Progenitor cell of endocrine pancreas (in vitro differentiated cells): ENCODE data around the gene ARID1B. TPM values are rescaled to one million over a fixed set of nuclear protein-coding genes. Genes with fewer than 3 reads are reported as not detected.
A peak's percentile ranks its signal among the peaks of the same experiment; 100 is the strongest.

Experiments used
- DNase-seq: peaks from one replicate; pipeline ENCODE4 v3.0.0; 2021; ENCODE audit warnings: low spot score; ENCODE audit not compliant: unreplicated experiment
- H3K27ac Mint-ChIP-seq: 2 replicates; pipeline ENCODE4 v1.8.0; 2021; ENCODE audit warnings: mild to moderate bottlenecking, moderate library complexity, mixed read lengths
- H3K27me3 Mint-ChIP-seq: 2 replicates; pipeline ENCODE4 v1.8.0; 2021; ENCODE audit warnings: mixed read lengths
- H3K36me3 Mint-ChIP-seq: 2 replicates; pipeline ENCODE4 v1.8.0; 2022; ENCODE audit warnings: mixed read lengths; ENCODE audit not compliant: insufficient read depth
- H3K4me1 Mint-ChIP-seq: 2 replicates; pipeline ENCODE4 v1.8.0; 2021; ENCODE audit warnings: low read depth, mixed read lengths
- H3K4me3 Mint-ChIP-seq: 2 replicates; pipeline ENCODE4 v1.8.0; 2021; ENCODE audit warnings: low read depth, mild to moderate bottlenecking, moderate library complexity, mixed read lengths
- H3K9me3 Mint-ChIP-seq: 2 replicates; pipeline ENCODE4 v1.8.0; 2021; ENCODE audit warnings: low read depth, mixed read lengths
- CTCF ChIP-seq: fragments of 200-600 bp; sonication (generic); IDR thresholded peaks from one replicate; pipeline ENCODE4 v1.5.0; 2021; ENCODE audit warnings: antibody characterized with exemption, mild to moderate bottlenecking; ENCODE audit not compliant: unreplicated experiment
- total RNA-seq: library from RNA; stranded (reverse); gene quantifications from 2 replicates; pipeline ENCODE4 v1.2.1, GENCODE V29; 2021

Gene ARID1B
- total RNA-seq, 1 donor from 2014 or later: 152 TPM

- H3K4me1 Mint-ChIP-seq: peaks cover 3% of the 10 kb centered on the region
- no peak for DNase-seq
- no peak for TF ChIP-seq CTCF
- H3K36me3 Mint-ChIP-seq: no peaks in the 10 kb centered on the region
- H3K9me3 Mint-ChIP-seq: no peaks in the 10 kb centered on the region
- H3K27me3 Mint-ChIP-seq: peaks cover 3% of the 10 kb centered on the region
- H3K4me3 Mint-ChIP-seq: no peak overlapping the region
- no peak overlapping the region for H3K27ac Mint-ChIP-seq
Observed at GRCh38 chr6:156767603-156768467, 9.3 kb upstream of the ARID1B start.

GRCh38 chr6:156771047-156771446 is 6.1 kb upstream of the ARID1B start:
- H3K27ac Mint-ChIP-seq: no peak overlapping the region
- peaks cover 32% of the 10 kb centered on the region for H3K4me1 Mint-ChIP-seq
- no peaks in the 10 kb centered on the region for H3K27me3 Mint-ChIP-seq
- no peaks in the 10 kb centered on the region for H3K9me3 Mint-ChIP-seq
- DNase-seq: no peak
- no peaks in the 10 kb centered on the region for H3K36me3 Mint-ChIP-seq
- H3K4me3 Mint-ChIP-seq: no peak overlapping the region
- no peak for TF ChIP-seq CTCF

GRCh38 chr6:156771761-156772160 is 5.4 kb upstream of the ARID1B start:
- Mint-ChIP-seq H3K36me3 (no peaks in the 10 kb centered on the region), H3K9me3 (no peaks in the 10 kb centered on the region), H3K27me3 (no peaks in the 10 kb centered on the region), H3K4me1 (peaks cover 37% of the 10 kb centered on the region), H3K27ac (no peak overlapping the region), H3K4me3 (no peak overlapping the region)
- DNase-seq: no peak
- no peak for TF ChIP-seq CTCF

- Mint-ChIP-seq H3K9me3 (no peaks in the 10 kb centered on the region), H3K27ac (no peak overlapping the region), H3K27me3 (no peaks in the 10 kb centered on the region), H3K36me3 (no peaks in the 10 kb centered on the region), H3K4me3 (no peak overlapping the region), H3K4me1 (peaks cover 38% of the 10 kb centered on the region)
- no peak for DNase-seq
- no peak for TF ChIP-seq CTCF
Observed at GRCh38 chr6:156773476-156773875, 3.7 kb upstream of the ARID1B start.

GRCh38 chr6:156773935-156774852 is 3.0 kb upstream of the ARID1B start:
- no peak for TF ChIP-seq CTCF
- H3K4me3 Mint-ChIP-seq: no peak overlapping the region
- H3K27me3 Mint-ChIP-seq: no peaks in the 10 kb centered on the region
- DNase-seq: no peak
- H3K27ac Mint-ChIP-seq: peak overlapping the region; percentile 41
- H3K4me1 Mint-ChIP-seq: peaks cover 38% of the 10 kb centered on the region
- no peaks in the 10 kb centered on the region for H3K36me3 Mint-ChIP-seq
- H3K9me3 Mint-ChIP-seq: no peaks in the 10 kb centered on the region
